HepG2 (cell line): ENCODE measurements around the gene DCLRE1B. TPM values are rescaled to one million over a fixed set of nuclear protein-coding genes. Genes with fewer than 3 reads are reported as not detected.

Experiments
- ADNP ChIP-seq: sonication (generic); formaldehyde crosslinking; IDR thresholded peaks from 2 replicates; pipeline ENCODE4 v1.4.0; 2020; ENCODE audit warnings: missing genetic modification reagents
- ATF7-NPFF ChIP-seq: sonication (generic); formaldehyde crosslinking; IDR thresholded peaks from 2 replicates; pipeline ENCODE4 v1.8.1; 2023; ENCODE audit warnings: mild to moderate bottlenecking, low read depth, missing genetic modification reagents, moderate library complexity
- BHLHE40 ChIP-seq: IDR thresholded peaks from 2 replicates; pipeline ENCODE4 v1.6.1; 2011; ENCODE audit warnings: low read length, improper control_type of control experiment
- DMTF1 ChIP-seq: sonication (generic); formaldehyde crosslinking; IDR thresholded peaks from 2 replicates; pipeline ENCODE4 v1.4.0; 2020; ENCODE audit warnings: mild to moderate bottlenecking, missing genetic modification reagents
- DRAP1 ChIP-seq: IDR thresholded peaks from 2 replicates; pipeline ENCODE4 v1.6.1; 2016; ENCODE audit warnings: missing genetic modification reagents, missing compliant biosample characterization
- GABPB1 ChIP-seq: IDR thresholded peaks from 2 replicates; pipeline ENCODE4 v1.6.1; 2016; ENCODE audit warnings: mild to moderate bottlenecking, missing genetic modification reagents, moderate library complexity, missing compliant biosample characterization
- HNF4G ChIP-seq, 2 experiments: sonication (generic) in 1 of 2; formaldehyde crosslinking in 1 of 2; IDR thresholded peaks; 2 replicates each; pipeline versions ENCODE4 v1.4.0 to v1.6.1; 2011 to 2020; ENCODE audit warnings: borderline replicate concordance in 2 of 2, low read depth in 2 of 2, mild to moderate bottlenecking in 2 of 2, low read length in 1 of 2, missing genetic modification reagents in 1 of 2, moderate library complexity in 1 of 2
- KLF16 ChIP-seq, 2 experiments: sonication (generic) in 1 of 2; formaldehyde crosslinking in 1 of 2; IDR thresholded peaks; 2 replicates each; pipeline versions ENCODE4 v1.6.1 to v1.8.0; 2016 to 2023; ENCODE audit warnings: missing genetic modification reagents in 2 of 2, missing compliant biosample characterization in 1 of 2
- MAFG ChIP-seq: sonication (generic); formaldehyde crosslinking; IDR thresholded peaks from 2 replicates; pipeline ENCODE4 v1.5.1; 2020; ENCODE audit warnings: mild to moderate bottlenecking, missing genetic modification reagents
- MXD1 ChIP-seq: sonication (generic); formaldehyde crosslinking; IDR thresholded peaks from 2 replicates; pipeline ENCODE4 v1.4.0; 2020; ENCODE audit warnings: mild to moderate bottlenecking, missing genetic modification reagents
- MXI1 ChIP-seq: IDR thresholded peaks from 3 replicates; pipeline ENCODE4 v1.6.1; 2012; ENCODE audit warnings: low read depth, low read length, inconsistent platforms, borderline replicate concordance
- ONECUT2 ChIP-seq: sonication (generic); formaldehyde crosslinking; IDR thresholded peaks from 2 replicates; pipeline ENCODE4 v1.4.0; 2020; ENCODE audit warnings: missing genetic modification reagents
- SATB2 ChIP-seq: sonication (generic); formaldehyde crosslinking; IDR thresholded peaks from 2 replicates; pipeline ENCODE4 v1.5.0; 2020; ENCODE audit warnings: missing genetic modification reagents
- SP5 ChIP-seq: IDR thresholded peaks from 2 replicates; pipeline ENCODE4 v1.6.1; 2016; ENCODE audit warnings: low read depth, borderline replicate concordance
- TBL1XR1 ChIP-seq: fragments of 150-350 bp; IDR thresholded peaks from 2 replicates; pipeline ENCODE4 v1.6.1; 2014; ENCODE audit warnings: borderline replicate concordance, low read length; ENCODE audit not compliant: partially characterized antibody
- ZNF646 ChIP-seq: sonication (generic); formaldehyde crosslinking; IDR thresholded peaks from 2 replicates; pipeline ENCODE4 v1.9.0; 2021; ENCODE audit warnings: mild to moderate bottlenecking, missing genetic modification reagents
- ZNF761 ChIP-seq: sonication (generic); formaldehyde crosslinking; conservative IDR thresholded peaks from 2 replicates; pipeline ENCODE4 v1.4.0; 2020; ENCODE audit warnings: mild to moderate bottlenecking, missing genetic modification reagents
- polyA plus RNA-seq, 8 experiments: library from polyadenylated mRNA; depleted of rRNA in 3 of 8; stranded (reverse) in 7 of 8; unstranded in 1 of 8; fragments of >200 nt; fragmentation: Illumina TruSeq in 4 of 8; extraction: Trizol in 4 of 8; gene quantifications; 2 replicates each; pipeline versions ENCODE4 v1.2.1 to v1.2.3, GENCODE V29; 2011 to 2016; ENCODE audit warnings: low read depth in 4 of 8, missing spikeins in 1 of 8, mixed read lengths in 1 of 8; ENCODE audit not compliant: insufficient read depth in 1 of 8
- total RNA-seq, 5 experiments: library from RNA; depleted of rRNA; stranded (reverse); fragments of >200 nt; fragmentation: Illumina TruSeq; extraction: Trizol; gene quantifications; 2 replicates each; pipeline ENCODE4 v1.2.3, GENCODE V29; 2016; ENCODE audit warnings: low read depth in 1 of 5

The DCLRE1B gene
- total and polyA plus RNA-seq, 2 of the 13 experiments (the other 11 are each of a cell fraction or from before 2014, with no cell fraction given), result 2.7 to 8.0 TPM

- peak; percentile 77 for TF ChIP-seq MXD1
- TF ChIP-seq ZNF646 (CRISPR knock-in tag), result no peak
- peak; percentile 82 for TF ChIP-seq ATF7-NPFF (CRISPR knock-in tag)
- TF ChIP-seq DRAP1 (CRISPR knock-in tag), result peak; percentile 55; the same call in 1 of the 2 replicates
- no peak for TF ChIP-seq ADNP
- peak; percentile 14; the same call in 1 of the 2 replicates for TF ChIP-seq BHLHE40
- TF ChIP-seq SP5 (CRISPR knock-in tag), result peak; percentile 52; the same call in 1 of the 2 replicates
- TF ChIP-seq DMTF1 (CRISPR knock-in tag), result no peak
- TF ChIP-seq ZNF761 (CRISPR knock-in tag), result 0 out of 2 replicates have a peak, but pooled peaks have one; percentile 40
- TF ChIP-seq TBL1XR1, result peak; percentile 70
- TF ChIP-seq ONECUT2, result peak; percentile 47; the same call in 1 of the 2 replicates
- TF ChIP-seq HNF4G (IDR thresholded peaks at IDR 0.05; ENCODE audit: borderline replicate concordance, low read depth, low read length), result peak; percentile 44; the same call in 1 of the 2 replicates
- peak; percentile 67; the same call in 1 of the 2 replicates for TF ChIP-seq HNF4G (CRISPR knock-in tag; IDR thresholded peaks at IDR 0.05; ENCODE audit: borderline replicate concordance, low read depth)
- peak in 1 of 2 experiments; percentile 81; a peak in 1 of 4 replicates for TF ChIP-seq KLF16 (CRISPR knock-in tag; IDR thresholded peaks at IDR 0.05)
- TF ChIP-seq GABPB1 (CRISPR knock-in tag), result peak; percentile 95
- no peak for TF ChIP-seq SATB2
- no peak for TF ChIP-seq MAFG (CRISPR knock-in tag)
- peak; percentile 88; the same call in 2 of the 3 replicates for TF ChIP-seq MXI1
These were observed at the start of gene DCLRE1B, which contains the start of gene AP4B1 (continued) for GRCh38 chr1:113904674-113905434.
